NCI-H345 (cell line): ENCODE results near the gene SLC38A6.

Source experiments
- DNase-seq: peaks from one replicate; lab custom pipeline; 2025; lab: John Stamatoyannopoulos, UW

Gene SLC38A6

GRCh38 chr14:60981633-60982455 is 799 bp downstream of the SLC38A6 start:
- peak; percentile 17 for DNase-seq

DNA sequence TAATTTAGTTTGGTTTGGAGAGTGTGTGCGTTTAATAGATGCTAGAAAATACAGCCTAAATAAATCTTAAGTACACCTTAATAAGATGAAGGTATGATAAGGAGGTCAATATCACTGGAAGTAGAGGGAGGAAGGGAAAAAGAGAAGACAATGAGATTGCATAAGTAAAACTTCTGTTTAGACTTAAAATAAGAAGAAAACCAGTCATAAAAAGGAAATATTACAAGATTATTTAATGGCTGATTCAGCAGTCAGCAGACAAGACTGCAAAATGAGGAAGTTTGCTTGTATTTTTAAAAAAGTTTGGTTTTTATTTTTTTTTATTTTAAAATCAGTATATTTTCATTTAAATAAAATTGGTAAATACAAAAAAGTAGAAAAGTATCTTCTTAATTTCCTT is 3.2 kb downstream of the SLC38A6 start:
- DNase-seq, result no peak

DNA sequence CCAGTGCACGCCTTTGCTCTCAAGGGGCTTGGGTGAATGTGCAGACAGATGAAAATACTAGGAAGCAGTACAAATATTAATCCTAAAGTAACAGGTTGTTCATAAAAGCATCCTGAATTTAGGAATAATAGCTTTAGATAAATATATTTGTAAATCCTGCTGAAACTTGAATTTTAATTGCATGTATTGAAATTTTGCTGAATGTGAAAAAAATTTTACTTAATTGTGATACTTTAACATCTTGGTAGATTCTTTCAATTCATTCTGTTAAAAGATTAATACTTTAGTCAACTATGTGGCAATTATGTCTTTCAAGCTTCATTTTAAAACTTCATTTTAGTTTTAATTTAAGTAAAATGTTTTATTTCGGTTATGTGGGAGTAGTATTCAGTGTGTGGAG is 5.5 kb downstream of the SLC38A6 start:
- no peak for DNase-seq

- no peak for DNase-seq
Observed at GRCh38 chr14:60989599-60989998, 8.6 kb downstream of the SLC38A6 start.

GRCh38 chr14:60998617-60999016 is 17.6 kb downstream of the SLC38A6 start:
- no peak for DNase-seq

- DNase-seq, result no peak
Observed at GRCh38 chr14:60999536-60999935, 18.5 kb downstream of the SLC38A6 start.

DNA sequence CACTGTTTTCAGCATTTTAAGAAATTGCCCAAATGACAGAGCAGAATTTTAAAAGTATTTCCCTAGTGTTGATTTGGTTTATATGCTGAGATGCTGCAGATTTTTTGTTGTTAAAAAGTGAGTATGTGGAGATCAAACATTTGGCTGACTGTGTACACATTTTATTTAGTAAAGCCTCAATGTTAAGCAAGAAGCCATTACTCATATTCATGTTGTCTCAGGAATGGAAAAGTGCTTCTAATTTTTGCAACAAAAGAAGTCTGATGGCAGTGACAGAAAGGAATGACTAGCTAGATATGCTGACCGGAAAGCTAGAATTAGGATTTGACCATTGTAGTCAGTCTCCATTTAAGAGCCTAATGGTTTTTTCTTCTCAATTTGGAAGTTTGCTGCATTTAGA is 22.5 kb downstream of the SLC38A6 start:
- no peak for DNase-seq

DNA sequence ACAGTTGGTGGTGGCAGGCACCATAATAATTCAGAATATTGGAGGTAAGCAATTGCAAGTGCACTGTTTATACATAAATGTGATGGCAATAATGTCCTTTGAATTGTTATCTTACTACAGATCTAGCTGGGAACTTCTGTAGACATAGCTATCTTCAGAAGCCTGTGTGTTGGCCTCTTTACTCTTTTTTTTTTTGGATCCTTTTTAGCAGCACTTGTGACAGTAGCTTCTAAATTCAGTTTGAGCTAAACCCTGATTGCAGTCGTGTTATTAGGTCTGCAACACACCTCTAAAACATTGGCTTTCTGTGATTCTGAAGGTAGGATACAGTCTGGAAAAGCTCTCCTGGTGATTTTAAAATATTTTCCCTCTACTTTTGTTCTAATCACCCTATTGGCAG is 38.5 kb downstream of the SLC38A6 start:
- DNase-seq, result no peak

- peak; percentile 74 for DNase-seq
Observed at GRCh38 chr14:61025251-61026223, 44.5 kb downstream of the SLC38A6 start.

- no peak for DNase-seq
Observed at GRCh38 chr14:61026526-61026925, 45.5 kb downstream of the SLC38A6 start.

GRCh38 chr14:61031026-61031425 is 50.0 kb downstream of the SLC38A6 start:
- no peak for DNase-seq

DNA sequence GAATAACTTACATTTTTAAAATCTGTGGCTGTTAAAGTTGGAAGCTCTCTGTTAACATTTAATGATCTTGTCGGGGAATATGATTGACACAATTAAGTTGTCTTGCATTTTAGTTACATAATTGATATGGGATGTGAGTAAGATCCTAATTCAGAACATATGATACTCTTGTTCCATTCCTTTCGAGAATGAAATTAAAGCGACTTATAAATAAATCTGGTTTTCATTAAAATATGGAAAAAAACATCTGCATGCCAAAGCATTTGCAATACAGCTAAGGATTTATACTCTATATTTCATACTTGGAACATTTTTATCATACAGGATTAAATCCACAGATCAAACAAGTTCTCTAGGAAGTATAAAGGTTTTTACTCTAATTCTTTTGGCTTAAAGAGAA is 52.0 kb downstream of the SLC38A6 start:
- no peak for DNase-seq

GRCh38 chr14:61033855-61034254 is 52.8 kb downstream of the SLC38A6 start:
- no peak for DNase-seq

- DNase-seq, result peak; percentile 34
Observed at GRCh38 chr14:61034416-61035120, 53.5 kb downstream of the SLC38A6 start.

DNA sequence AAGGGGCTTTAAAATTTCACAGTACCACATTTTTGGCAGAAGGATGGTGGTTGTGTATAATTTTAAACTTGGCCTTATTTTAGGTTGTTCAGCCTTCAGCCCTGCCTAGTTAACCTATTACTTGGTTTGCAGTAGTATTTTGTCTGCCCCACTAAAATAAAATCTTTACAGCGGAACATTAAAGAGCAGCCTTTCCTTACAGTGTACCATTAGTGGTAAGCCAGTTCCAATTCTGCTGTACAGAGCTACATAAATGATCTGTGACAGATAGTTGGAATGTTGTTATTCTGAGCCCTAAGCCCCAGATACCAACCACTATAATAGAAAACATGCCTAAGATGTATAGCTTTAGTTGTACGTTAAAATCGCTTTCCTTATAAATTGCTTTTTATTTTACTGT is 56.2 kb downstream of the SLC38A6 start:
- no peak for DNase-seq

DNA sequence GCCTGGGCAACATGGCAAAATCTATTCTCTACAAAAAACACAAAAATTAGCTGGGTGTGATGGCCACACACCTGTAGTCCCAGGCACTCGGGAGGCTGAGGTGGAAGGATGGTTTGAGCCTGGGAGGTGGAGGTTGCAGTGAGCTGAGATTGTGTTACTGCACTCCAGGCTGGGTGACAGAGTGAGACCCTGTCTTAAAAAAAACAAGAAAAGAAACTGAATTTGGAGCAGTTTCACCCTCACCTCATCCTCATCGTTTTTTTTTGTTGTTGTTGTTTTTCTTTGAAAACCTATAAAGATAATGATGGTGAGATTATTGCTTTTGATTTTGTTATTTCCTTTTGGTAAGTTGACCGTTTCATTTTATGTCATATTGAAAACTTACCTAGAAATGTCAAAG is 60.7 kb downstream of the SLC38A6 start:
- DNase-seq, result no peak

GRCh38 chr14:61042220-61042619 is 61.2 kb downstream of the SLC38A6 start:
- peak; percentile 64 for DNase-seq

- DNase-seq, result no peak
Observed at GRCh38 chr14:61043506-61043905, 62.5 kb downstream of the SLC38A6 start.

DNA sequence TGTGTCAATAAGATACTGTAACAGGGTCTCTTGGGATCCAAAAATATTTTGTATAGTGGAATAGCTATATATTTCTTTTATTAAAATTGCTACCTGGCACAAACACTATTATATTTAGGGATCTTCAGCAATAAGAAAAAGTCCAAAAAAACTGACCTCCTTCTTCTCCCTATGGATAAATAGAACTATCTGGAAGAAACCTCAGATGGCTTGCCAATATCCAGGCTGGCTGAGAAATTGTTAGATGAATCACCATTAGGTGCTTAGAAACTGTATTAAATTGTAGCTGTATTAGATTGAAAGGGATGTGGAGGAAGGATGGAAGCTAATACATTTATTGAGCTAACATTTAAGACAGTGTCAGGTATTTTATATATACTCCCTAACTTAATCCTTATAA is 66.0 kb downstream of the SLC38A6 start:
- no peak for DNase-seq

GRCh38 chr14:61048640-61049039 is 67.6 kb downstream of the SLC38A6 start:
- DNase-seq, result no peak

DNA sequence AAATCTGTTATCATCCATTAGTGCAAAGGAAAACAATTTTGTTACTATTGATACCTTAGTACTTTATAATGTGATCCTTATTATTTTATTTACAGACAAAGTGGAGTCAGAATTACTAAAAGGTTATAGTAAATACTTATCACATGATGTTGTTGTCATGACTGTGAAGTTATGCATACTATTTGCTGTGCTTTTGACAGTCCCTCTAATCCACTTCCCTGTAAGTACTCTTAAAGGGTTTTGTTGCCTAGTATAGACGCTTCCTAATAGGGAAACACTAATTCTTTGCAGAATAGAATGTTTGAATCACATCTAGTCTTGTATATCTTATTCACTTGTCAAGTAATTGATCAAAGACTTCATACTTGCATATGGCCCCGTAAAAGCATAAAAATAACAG is 69.4 kb downstream of the SLC38A6 start:
- no peak for DNase-seq

- DNase-seq, result no peak
Observed at GRCh38 chr14:61051051-61051450, 70.0 kb downstream of the SLC38A6 start.
